Erythroblast (primary cell): ENCODE data around the gene RBM38.

Source experiments
- DNase-seq, 2 experiments: peaks; one replicate each; lab custom pipeline; 2025; lab: John Stamatoyannopoulos, UW
- GATA1 ChIP-seq: IDR thresholded peaks from 2 replicates; pipeline ENCODE4 v1.6.1; 2011; ENCODE audit warnings: low read depth, mild to moderate bottlenecking, control low read depth, low read length, moderate library complexity
- POLR2A ChIP-seq: IDR thresholded peaks from 2 replicates; pipeline ENCODE4 v1.6.1; 2011; ENCODE audit warnings: mild to moderate bottlenecking, low read length

Gene RBM38

GRCh38 chr20:57364451-57364850, 26.7 kb upstream of the RBM38 start:
- TF ChIP-seq GATA1 (no peak), POLR2A (no peak)
- DNase-seq = no peak

- DNase-seq = no peak
- TF ChIP-seq POLR2A (no peak), GATA1 (no peak)
Observed at GRCh38 chr20:57369596-57369995, 21.6 kb upstream of the RBM38 start.

GRCh38 chr20:57370316-57370715, 20.9 kb upstream of the RBM38 start:
- no peak for DNase-seq
- TF ChIP-seq POLR2A = no peak
- no peak for TF ChIP-seq GATA1

- no peak for DNase-seq
- TF ChIP-seq POLR2A = no peak
- TF ChIP-seq GATA1 = no peak
Observed at GRCh38 chr20:57371363-57371762, 19.8 kb upstream of the RBM38 start.

- no peak for TF ChIP-seq GATA1
- TF ChIP-seq POLR2A = no peak
- DNase-seq = no peak
Observed at GRCh38 chr20:57372157-57372556, 19.0 kb upstream of the RBM38 start.

- no peak for DNase-seq
- TF ChIP-seq GATA1 (no peak), POLR2A (no peak)
Observed at GRCh38 chr20:57372581-57373350, 18.4 kb upstream of the RBM38 start.

- TF ChIP-seq POLR2A (no peak), GATA1 (no peak)
- no peak for DNase-seq
Observed at GRCh38 chr20:57374343-57374930, 16.8 kb upstream of the RBM38 start.

- no peak for DNase-seq
- TF ChIP-seq POLR2A (no peak), GATA1 (no peak)
Observed at GRCh38 chr20:57374931-57375651, 16.1 kb upstream of the RBM38 start.

- DNase-seq = no peak
- TF ChIP-seq GATA1 (no peak), POLR2A (no peak)
Observed at GRCh38 chr20:57375652-57376230, 15.5 kb upstream of the RBM38 start.

GRCh38 chr20:57377350-57377749, 13.8 kb upstream of the RBM38 start:
- no peak for TF ChIP-seq POLR2A
- no peak for TF ChIP-seq GATA1
- DNase-seq = no peak

- DNase-seq = no peak
- no peak for TF ChIP-seq POLR2A
- TF ChIP-seq GATA1 = no peak
Observed at GRCh38 chr20:57378107-57378506, 13.1 kb upstream of the RBM38 start.

GRCh38 chr20:57378646-57379262, 12.4 kb upstream of the RBM38 start:
- no peak for DNase-seq
- TF ChIP-seq GATA1 = no peak
- no peak for TF ChIP-seq POLR2A

- DNase-seq = peak in 1 of 2 experiments; percentile 53
- no peak for TF ChIP-seq GATA1
Observed at GRCh38 chr20:57379263-57379647, 11.9 kb upstream of the RBM38 start.
